Measurements from ENCODE around the gene RFLNA.

The RFLNA gene

GRCh38 chr12:124361074-124361970 lies 66.4 kb downstream of the RFLNA start:
- DNase-seq (ENCODE audit: low read depth) = no peak

- DNase-seq (ENCODE audit: low read depth) = no peak
Measured at GRCh38 chr12:124361996-124362395, 67.1 kb downstream of the RFLNA start.

- DNase-seq (ENCODE audit: low read depth) = no peak
Measured at GRCh38 chr12:124363353-124363965, 68.6 kb downstream of the RFLNA start.

GRCh38 chr12:124364543-124364942 lies 69.7 kb downstream of the RFLNA start:
- no peak for DNase-seq (ENCODE audit: low read depth)

Data from activated T-cell treated with anti-CD3 and anti-CD28 coated beads for 24 hours (primary cell).